AG04450 (cell line): ENCODE data around the gene MED13. TPM values are rescaled to one million over a fixed set of nuclear protein-coding genes. Genes with fewer than 3 reads are reported as not detected.
A peak's percentile ranks its signal among the peaks of the same experiment; 100 is the strongest.
"Not testable (repeated sequence)": the region's sequence is repeated elsewhere in the genome, so short reads cannot be mapped to it uniquely, and the experiment has no call there.

ENCODE experiments used
- CTCF ChIA-PET: fragments of 300-600, 350-600 bp; formaldehyde crosslinking; extraction: SDS; loops from one replicate; lab custom pipeline; 2022; ENCODE audit warnings: antibody characterized with exemption, inconsistent platforms; lab: Charles Lee
- POLR2A ChIA-PET: fragments of 350-600 bp; formaldehyde crosslinking; extraction: SDS; loops from one replicate; lab custom pipeline; 2021; ENCODE audit warnings: antibody characterized with exemption, inconsistent platforms; lab: Yijun Ruan, JAX
- DNase-seq: peaks from one replicate; pipeline ENCODE4 v3.0.0-alpha.2; 2011; ENCODE audit warnings: low read depth, low spot score
- H3K27ac ChIP-seq: one replicate; pipeline ENCODE4 v1.5.1; 2012; ENCODE audit warnings: low read depth, low read length, control low read depth
- H3K27me3 ChIP-seq: one replicate; pipeline ENCODE4 v1.6.0; 2012; ENCODE audit warnings: low read length; ENCODE audit not compliant: control insufficient read depth, insufficient read depth
- H3K4me3 ChIP-seq: 2 replicates; pipeline ENCODE4 v1.5.1; 2011; ENCODE audit warnings: mild to moderate bottlenecking, low read depth, low read length, control low read depth
- H3K9me3 ChIP-seq: 2 replicates; pipeline ENCODE4 v1.5.1; 2012; ENCODE audit warnings: low read length; ENCODE audit not compliant: control insufficient read depth, insufficient read depth
- CTCF ChIP-seq: IDR thresholded peaks from 2 replicates; pipeline ENCODE4 v1.5.1; 2011; ENCODE audit warnings: low read depth, low read length, control low read depth, inconsistent platforms
- polyA plus RNA-seq: library from polyadenylated mRNA; depleted of rRNA; stranded (reverse); fragments of >200 nt; gene quantifications from 2 replicates; pipeline ENCODE4 v1.2.3, GENCODE V29; 2011

Gene MED13
- polyA plus RNA-seq, 1 experiment: 35.2 TPM

- DNase-seq: no peak
- CTCF ChIA-PET: interaction anchor here (0.5 to 4.1 kb wide), 2 partner anchors 9 to 162 kb away, joined by 8 to 24 read pairs; no protein-coding TSS in a partner anchor
- POLR2A ChIA-PET: interaction anchor here (1.2 kb wide), 2 partner anchors 9 to 18 kb away, joined by 4 to 6 read pairs; no protein-coding TSS in a partner anchor
- Histone ChIP-seq H3K27me3 (peaks cover 9% of the 10 kb centered on the region), H3K27ac (peak overlapping the region; percentile 11), H3K9me3 (no peaks in the 10 kb centered on the region), H3K4me3 (no peak overlapping the region)
- no peak for TF ChIP-seq CTCF
Observed at GRCh38 chr17:62075308-62075815, 10.3 kb upstream of the MED13 start.

GRCh38 chr17:62073993-62074392 is 8.9 kb upstream of the MED13 start:
- H3K4me3 ChIP-seq: no peak overlapping the region
- H3K27me3 ChIP-seq: peaks cover 6% of the 10 kb centered on the region
- CTCF ChIA-PET: interaction anchor here (0.6 kb wide), 1 partner anchor 498 kb away, joined by 4 read pairs; no protein-coding TSS in a partner anchor
- POLR2A ChIA-PET: no interaction called here
- no peak overlapping the region for H3K27ac ChIP-seq
- no peaks in the 10 kb centered on the region for H3K9me3 ChIP-seq
- no peak for TF ChIP-seq CTCF
- DNase-seq: no peak

GRCh38 chr17:62072855-62073254 is 7.8 kb upstream of the MED13 start:
- H3K27ac ChIP-seq, H3K9me3 ChIP-seq, POLR2A ChIA-PET, H3K27me3 ChIP-seq, H3K4me3 ChIP-seq, CTCF ChIA-PET, DNase-seq: not testable (repeated sequence)

- TF ChIP-seq CTCF: no peak
- ChIA-PET POLR2A (no interaction called here), CTCF (interaction anchor here (0.5 kb wide), 1 partner anchor 221 kb away, joined by 3 read pairs; no protein-coding TSS in a partner anchor)
- Histone ChIP-seq H3K27ac (no peak overlapping the region), H3K9me3 (no peaks in the 10 kb centered on the region), H3K4me3 (no peak overlapping the region), H3K27me3 (no peaks in the 10 kb centered on the region)
- DNase-seq: no peak
Observed at GRCh38 chr17:62070900-62071299, 5.8 kb upstream of the MED13 start.

- H3K27me3 ChIP-seq: no peaks in the 10 kb centered on the region
- H3K4me3 ChIP-seq: no peak overlapping the region
- no peak for DNase-seq
- CTCF ChIA-PET: no interaction called here
- no peaks in the 10 kb centered on the region; the same call in 1 of the 2 replicates for H3K9me3 ChIP-seq
- POLR2A ChIA-PET: no interaction called here
- TF ChIP-seq CTCF: no peak
- H3K27ac ChIP-seq: no peak overlapping the region
Observed at GRCh38 chr17:62067165-62068145, 2.4 kb upstream of the MED13 start.
